Spinal cord (tissue), 10 donors: ENCODE results near the gene PDLIM1. TPM values are rescaled to one million over a fixed set of nuclear protein-coding genes. Genes with fewer than 3 reads are reported as not detected.

ENCODE experiments used
- DNase-seq, 6 donors: peaks; one replicate each; pipeline versions ENCODE4 v3.0.0 to v3.0.0-alpha.2; 2013 to 2015; ENCODE audit warnings: low spot score in 6 of 6, low read depth in 4 of 6
- H3K27ac ChIP-seq: one replicate; pipeline ENCODE4 v1.5.1; 2013; ENCODE audit warnings: low read depth, low read length, control low read depth
- H3K27me3 ChIP-seq: one replicate; pipeline ENCODE4 v1.6.1; 2013; ENCODE audit warnings: low read length; ENCODE audit not compliant: control insufficient read depth, insufficient read depth
- H3K36me3 ChIP-seq: one replicate; pipeline ENCODE4 v1.6.1; 2013; ENCODE audit warnings: low read length; ENCODE audit not compliant: control insufficient read depth, insufficient read depth
- H3K4me1 ChIP-seq: one replicate; pipeline ENCODE4 v1.6.1; 2013; ENCODE audit warnings: low read length; ENCODE audit not compliant: control insufficient read depth, insufficient read depth
- H3K4me3 ChIP-seq: one replicate; pipeline ENCODE4 v1.5.1; 2013; ENCODE audit warnings: low read depth, low read length, control low read depth
- H3K9me3 ChIP-seq: one replicate; pipeline ENCODE4 v1.6.1; 2013; ENCODE audit warnings: low read length; ENCODE audit not compliant: control insufficient read depth, insufficient read depth
- WGBS: methylation state at CpG from one replicate; pipeline ENCODE4 v1.1.5; 2013; ENCODE audit warnings: missing lambda C conversion rate; ENCODE audit not compliant: insufficient coverage; 5-methylcytosine and 5-hydroxymethylcytosine counted together
- polyA plus RNA-seq, 2 donors: library from polyadenylated mRNA; unstranded; fragments of 120-200 nt; gene quantifications; one replicate each; pipeline ENCODE4 v1.2.1, GENCODE V29; 2013; ENCODE audit not compliant: insufficient read length in 2 of 2
- total RNA-seq, 2 donors: library from RNA; depleted of rRNA in 1 of 2; stranded (reverse); fragments of 120-200 nt in 1 of 2; fragments of >200 nt in 1 of 2; gene quantifications; one replicate each; pipeline versions ENCODE4 v1.2.3 to v1.2.4, GENCODE V29; 2013 to 2014
- donor health status: healthy.

The PDLIM1 gene
- total and polyA plus RNA-seq, 4 donors: 8.5 to 33.0 (median 20.4) TPM

- Histone ChIP-seq H3K27ac (no peak overlapping the region), H3K4me1 (no peaks in the 10 kb centered on the region), H3K36me3 (no peaks in the 10 kb centered on the region), H3K9me3 (no peaks in the 10 kb centered on the region), H3K4me3 (no peak overlapping the region), H3K27me3 (no peaks in the 10 kb centered on the region)
- no peak for DNase-seq
- 80% methylated on average over 12 of the region's 13 CpGs for WGBS
Measured at GRCh38 chr10:95273393-95274312, 17.1 kb downstream of the PDLIM1 start.

GRCh38 chr10:95268438-95268837 is 22.4 kb downstream of the PDLIM1 start:
- 68% methylated on average over 10 of the region's 12 CpGs for WGBS
- Histone ChIP-seq H3K27me3 (no peaks in the 10 kb centered on the region), H3K9me3 (no peaks in the 10 kb centered on the region), H3K4me1 (no peaks in the 10 kb centered on the region), H3K27ac (no peak overlapping the region), H3K36me3 (no peaks in the 10 kb centered on the region), H3K4me3 (no peak overlapping the region)
- peak in 1 of 6 donors; percentile 42 for DNase-seq

- no peaks in the 10 kb centered on the region for H3K27me3 ChIP-seq
- no peaks in the 10 kb centered on the region for H3K36me3 ChIP-seq
- H3K4me1 ChIP-seq: no peaks in the 10 kb centered on the region
- H3K27ac ChIP-seq: no peak overlapping the region
- H3K9me3 ChIP-seq: no peaks in the 10 kb centered on the region
- no CpG with 5 or more reads among the region's 3 CpGs for WGBS
- H3K4me3 ChIP-seq: no peak overlapping the region
- DNase-seq: no peak
Measured at GRCh38 chr10:95267251-95267650, 23.6 kb downstream of the PDLIM1 start.

- Histone ChIP-seq H3K27ac (no peak overlapping the region), H3K4me1 (no peaks in the 10 kb centered on the region), H3K4me3 (no peak overlapping the region), H3K36me3 (no peaks in the 10 kb centered on the region), H3K9me3 (no peaks in the 10 kb centered on the region), H3K27me3 (no peaks in the 10 kb centered on the region)
- DNase-seq: peak in 2 of 6 donors; percentile 13 to 35
- WGBS: no CpG with 5 or more reads among the region's 1 CpG
Measured at GRCh38 chr10:95266674-95267095, 24.1 kb downstream of the PDLIM1 start.

- no peaks in the 10 kb centered on the region for H3K36me3 ChIP-seq
- H3K9me3 ChIP-seq: no peaks in the 10 kb centered on the region
- no peak overlapping the region for H3K27ac ChIP-seq
- DNase-seq: no peak
- no peaks in the 10 kb centered on the region for H3K4me1 ChIP-seq
- H3K4me3 ChIP-seq: no peak overlapping the region
- H3K27me3 ChIP-seq: no peaks in the 10 kb centered on the region
- 94% methylated on average over 8 of the region's 8 CpGs for whole genome bisulfite sequencing
Measured at GRCh38 chr10:95265572-95265971, 25.2 kb downstream of the PDLIM1 start.

GRCh38 chr10:95264227-95265051 is 26.4 kb downstream of the PDLIM1 start:
- Histone ChIP-seq H3K4me3 (no peak overlapping the region), H3K4me1 (no peaks in the 10 kb centered on the region), H3K27me3 (no peaks in the 10 kb centered on the region), H3K36me3 (no peaks in the 10 kb centered on the region), H3K27ac (no peak overlapping the region), H3K9me3 (no peaks in the 10 kb centered on the region)
- 92% methylated on average over 4 of the region's 6 CpGs for WGBS
- no peak for DNase-seq

GRCh38 chr10:95263864-95264226 is 27.0 kb downstream of the PDLIM1 start:
- no peaks in the 10 kb centered on the region for H3K36me3 ChIP-seq
- no peaks in the 10 kb centered on the region for H3K27me3 ChIP-seq
- H3K4me1 ChIP-seq: no peaks in the 10 kb centered on the region
- DNase-seq: no peak
- WGBS: 94% methylated on average over 7 of the region's 7 CpGs
- no peaks in the 10 kb centered on the region for H3K9me3 ChIP-seq
- no peak overlapping the region for H3K4me3 ChIP-seq
- no peak overlapping the region for H3K27ac ChIP-seq

- no peaks in the 10 kb centered on the region for H3K9me3 ChIP-seq
- H3K36me3 ChIP-seq: no peaks in the 10 kb centered on the region
- no peaks in the 10 kb centered on the region for H3K4me1 ChIP-seq
- WGBS: 91% methylated on average over 2 of the region's 5 CpGs
- H3K4me3 ChIP-seq: no peak overlapping the region
- DNase-seq: no peak
- H3K27ac ChIP-seq: no peak overlapping the region
- H3K27me3 ChIP-seq: no peaks in the 10 kb centered on the region
Measured at GRCh38 chr10:95262763-95263518, 27.9 kb downstream of the PDLIM1 start.

GRCh38 chr10:95261926-95262325 is 28.9 kb downstream of the PDLIM1 start:
- Histone ChIP-seq H3K36me3 (no peaks in the 10 kb centered on the region), H3K4me3 (no peak overlapping the region), H3K27me3 (no peaks in the 10 kb centered on the region), H3K4me1 (no peaks in the 10 kb centered on the region), H3K27ac (no peak overlapping the region), H3K9me3 (no peaks in the 10 kb centered on the region)
- 90% methylated on average over 3 of the region's 3 CpGs for WGBS
- DNase-seq: no peak
